K562 (cell line): ENCODE measurements around the gene MS4A18. TPM values are rescaled to one million over a fixed set of nuclear protein-coding genes. Genes with fewer than 3 reads are reported as not detected.

Experiments used
- CAMTA2 ChIP-seq: fragments of 250-450 bp; sonication (Bioruptor Pico); conservative IDR thresholded peaks from 2 replicates; pipeline ENCODE4 v1.5.1; 2022
- E2F6 ChIP-seq, 2 experiments: IDR thresholded peaks; 2 replicates each; pipeline ENCODE4 v1.6.1; 2011; ENCODE audit warnings: borderline replicate concordance in 1 of 2, control low read depth in 1 of 2, low read depth in 1 of 2, low read length in 1 of 2, mild to moderate bottlenecking in 1 of 2, mixed read lengths in 1 of 2, moderate library complexity in 1 of 2; ENCODE audit not compliant: insufficient read depth in 1 of 2, insufficient read length in 1 of 2, poor library complexity in 1 of 2, severe bottlenecking in 1 of 2; ENCODE audit errors: extremely low read depth in 1 of 2
- NR1H2 ChIP-seq: sonication (generic); formaldehyde crosslinking; IDR thresholded peaks from 2 replicates; pipeline ENCODE4 v1.4.0; 2020; ENCODE audit warnings: mild to moderate bottlenecking, missing genetic modification reagents
- NR2F6 ChIP-seq: fragments of 450-650 bp; formaldehyde crosslinking; IDR thresholded peaks from 2 replicates; pipeline ENCODE4 v1.4.0; 2020; ENCODE audit warnings: mild to moderate bottlenecking
- NR3C1 ChIP-seq: sonication (generic); formaldehyde crosslinking; IDR thresholded peaks from 2 replicates; pipeline ENCODE4 v1.8.1; 2022; ENCODE audit warnings: missing genetic modification reagents
- ZFP91 ChIP-seq: sonication (generic); formaldehyde crosslinking; IDR thresholded peaks from 2 replicates; pipeline ENCODE4 v1.8.0; 2022; ENCODE audit warnings: mild to moderate bottlenecking, missing genetic modification reagents
- ZNF124 ChIP-seq: sonication (generic); formaldehyde crosslinking; IDR thresholded peaks from 2 replicates; pipeline ENCODE4 v1.8.1; 2022; ENCODE audit warnings: missing genetic modification reagents
- ZNF384 ChIP-seq: IDR thresholded peaks from 2 replicates; pipeline ENCODE4 v1.6.1; 2012; ENCODE audit warnings: low read depth, low read length, improper control_type of control experiment
- ZNF431 ChIP-seq: sonication (generic); formaldehyde crosslinking; IDR thresholded peaks from 2 replicates; pipeline ENCODE4 v1.8.0; 2022; ENCODE audit warnings: mild to moderate bottlenecking, missing genetic modification reagents
- ZZZ3 ChIP-seq: fragments of 450-650 bp; IDR thresholded peaks from 2 replicates; pipeline ENCODE4 v1.6.1; 2016; ENCODE audit warnings: antibody characterized with exemption, mild to moderate bottlenecking, moderate library complexity
- polyA plus RNA-seq, 8 experiments: library from polyadenylated mRNA; depleted of rRNA in 4 of 8; stranded (reverse) in 5 of 8; unstranded in 3 of 8; fragments of >200 nt; fragmentation: Nextera tagmentation in 2 of 8; fragmentation: Illumina TruSeq in 1 of 8; extraction: Ambion mirVana in 2 of 8; extraction: Trizol in 1 of 8; gene quantifications; 2 replicates each; pipeline versions ENCODE4 v1.2.1 to v1.2.3, GENCODE V29; 2011 to 2014; ENCODE audit warnings: inconsistent platforms in 1 of 8, missing spikeins in 1 of 8
- total RNA-seq, 7 experiments: library from RNA; depleted of rRNA in 6 of 7; stranded (reverse); fragments of >200 nt in 6 of 7; fragmentation: Illumina TruSeq in 2 of 7; extraction: Trizol in 2 of 7; gene quantifications; 2 replicates each; pipeline versions ENCODE4 v1.2.1 to v1.2.3, GENCODE V29; 2011 to 2021; ENCODE audit warnings: low replicate concordance in 1 of 7

The MS4A18 gene
- total and polyA plus RNA-seq, 9 of the 15 experiments (the other 6 are each of a cell fraction or from before 2014, with no cell fraction given): not detected

DNA sequence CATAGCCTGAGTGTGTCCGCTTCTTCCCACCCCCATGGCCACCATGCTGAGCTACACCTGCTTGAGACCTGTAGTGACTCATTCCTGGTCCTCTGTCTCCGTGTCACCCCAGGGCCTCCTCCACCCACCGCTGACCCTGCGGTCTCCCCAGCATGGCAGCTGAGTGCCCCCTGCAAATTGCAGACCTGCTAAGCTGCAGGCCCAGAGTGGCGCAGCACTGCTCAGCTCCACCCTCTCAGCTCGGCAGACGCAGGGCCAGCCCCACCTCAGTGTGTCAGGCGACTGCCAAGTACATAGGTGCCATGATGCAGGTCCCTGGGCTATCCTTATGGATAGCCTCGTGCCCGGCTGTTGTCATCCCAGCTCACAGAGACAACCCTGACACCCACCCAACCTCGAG, 45.3 kb downstream of the MS4A18 start (continued):
- no peak for TF ChIP-seq E2F6 (IDR thresholded peaks at IDR 0.05; ENCODE audit: borderline replicate concordance in 1 of 2, extremely low read depth in 1 of 2, insufficient read depth in 1 of 2, insufficient read length in 1 of 2, low read depth in 1 of 2, low read length in 1 of 2, poor library complexity in 1 of 2, severe bottlenecking in 1 of 2)
- no peak for TF ChIP-seq ZNF384
- no peak for TF ChIP-seq ZNF124 (CRISPR knock-in tag)
- TF ChIP-seq ZNF431 (CRISPR knock-in tag): no peak
- no peak for TF ChIP-seq ZFP91 (CRISPR knock-in tag)
- no peak for TF ChIP-seq ZZZ3
- TF ChIP-seq NR1H2 (CRISPR knock-in tag): no peak
- TF ChIP-seq NR2F6 (CRISPR knock-in tag): no peak
- TF ChIP-seq NR3C1: no peak
- no peak for TF ChIP-seq CAMTA2 (CRISPR knock-in tag)
